SK-N-MC (cell line): ENCODE results near the gene CLEC1A.

ENCODE experiments used
- EZH2 ChIP-seq: fragments of 200-600 bp; sonication (generic); IDR thresholded peaks from one replicate; pipeline ENCODE4 v1.6.1; 2017; ENCODE audit warnings: antibody characterized with exemption
- POLR2AphosphoS5 ChIP-seq: IDR thresholded peaks from 2 replicates; pipeline ENCODE4 v1.6.1; 2012; ENCODE audit warnings: mild to moderate bottlenecking, low read depth, low read length, borderline replicate concordance

DNA sequence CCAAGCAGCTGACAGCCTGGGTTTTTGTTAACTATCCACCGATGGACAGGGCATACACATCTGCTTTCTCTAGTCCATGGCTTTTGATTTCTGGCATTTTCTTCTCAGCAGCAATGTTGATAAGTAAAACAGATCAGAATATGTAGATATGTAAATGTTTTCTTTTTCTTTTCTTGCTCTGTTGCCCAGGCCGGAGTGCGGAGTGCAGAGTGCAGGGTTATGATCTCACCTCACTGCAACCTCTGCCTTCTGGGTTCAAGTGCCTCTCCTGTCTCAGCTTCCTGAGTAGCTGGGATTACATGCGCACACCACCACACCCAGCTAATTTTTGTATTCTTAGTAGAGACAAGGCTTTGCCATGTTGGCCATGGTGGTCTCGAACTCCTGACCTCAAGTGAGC lies 40.4 kb downstream of the CLEC1A start:
- no peak for TF ChIP-seq EZH2
- TF ChIP-seq POLR2AphosphoS5: no peak
